Smooth muscle cell (in vitro differentiated cells): ENCODE data around the gene DRC1. TPM values are rescaled to one million over a fixed set of nuclear protein-coding genes. Genes with fewer than 3 reads are reported as not detected.

ENCODE experiments used
- DNase-seq: peaks from one replicate; lab custom pipeline; 2025; ENCODE audit not compliant: unreplicated experiment; lab: John Stamatoyannopoulos, UW
- H2AFZ ChIP-seq: fragments of 200-600 bp; sonication (generic); 2 replicates; pipeline ENCODE4 v1.6.0; 2016; ENCODE audit warnings: antibody characterized with exemption, low read depth, mild to moderate bottlenecking
- H3F3A ChIP-seq: fragments of 200-600 bp; sonication (generic); 2 replicates; pipeline ENCODE4 v1.6.0; 2017; ENCODE audit warnings: antibody characterized with exemption, low read depth
- H3K27ac ChIP-seq: fragments of 200-600 bp; sonication (generic); 2 replicates; pipeline ENCODE4 v1.5.1; 2016; ENCODE audit warnings: low read depth, mild to moderate bottlenecking
- H3K27me3 ChIP-seq: fragments of 200-600 bp; sonication (generic); 2 replicates; pipeline ENCODE4 v1.6.1; 2016; ENCODE audit warnings: low read depth, mild to moderate bottlenecking
- H3K36me3 ChIP-seq: fragments of 200-600 bp; sonication (generic); 2 replicates; pipeline ENCODE4 v1.5.1; 2016; ENCODE audit warnings: low read depth
- H3K4me1 ChIP-seq: fragments of 200-600 bp; sonication (generic); 2 replicates; pipeline ENCODE4 v1.5.1; 2016; ENCODE audit warnings: low read depth
- H3K4me2 ChIP-seq: fragments of 200-600 bp; sonication (generic); 2 replicates; pipeline ENCODE4 v1.6.0; 2016; ENCODE audit warnings: mild to moderate bottlenecking
- H3K4me3 ChIP-seq: fragments of 200-600 bp; sonication (generic); 2 replicates; pipeline ENCODE4 v1.5.1; 2016; ENCODE audit warnings: mild to moderate bottlenecking
- H3K79me2 ChIP-seq: fragments of 200-600 bp; sonication (generic); 2 replicates; pipeline ENCODE4 v1.6.0; 2016; ENCODE audit warnings: low read depth, mild to moderate bottlenecking
- H3K9ac ChIP-seq: fragments of 200-600 bp; sonication (generic); 2 replicates; pipeline ENCODE4 v1.6.0; 2016; ENCODE audit warnings: low read depth
- H3K9me3 ChIP-seq: fragments of 200-600 bp; sonication (generic); replicated peaks from 2 replicates; pipeline ENCODE4 v1.5.1; 2016; ENCODE audit warnings: low read depth
- H4K20me1 ChIP-seq: fragments of 200-600 bp; sonication (generic); 2 replicates; pipeline ENCODE4 v1.6.0; 2016; ENCODE audit warnings: low read depth
- WGBS: methylation state at CpG from one replicate; pipeline ENCODE4 v1.1.7; 2016; ENCODE audit warnings: low lambda C conversion rate; 5-methylcytosine and 5-hydroxymethylcytosine counted together
- polyA plus RNA-seq: library from polyadenylated mRNA; unstranded; fragments of >200 nt; fragmentation: Nextera tagmentation; extraction: Ambion mirVana; gene quantifications from 2 replicates; pipeline ENCODE4 v1.2.1, GENCODE V29; 2016
- total RNA-seq: library from RNA; depleted of rRNA; stranded (reverse); fragments of >200 nt; gene quantifications from 2 replicates; pipeline ENCODE4 v1.2.3, GENCODE V29; 2014
- TF ChIP-seq, protein P1 (sequence below): fragments of 200-600 bp; sonication (generic); IDR thresholded peaks from 2 replicates; pipeline ENCODE4 v1.5.1; 2017; ENCODE audit warnings: borderline replicate concordance, mild to moderate bottlenecking, antibody characterized with exemption; ENCODE audit not compliant: insufficient read depth, poor library complexity, severe bottlenecking

DRC1 gene
- total and polyA plus RNA-seq, 2 experiments from 2014 or later: 0.14 TPM; not detected in 1

DNA sequence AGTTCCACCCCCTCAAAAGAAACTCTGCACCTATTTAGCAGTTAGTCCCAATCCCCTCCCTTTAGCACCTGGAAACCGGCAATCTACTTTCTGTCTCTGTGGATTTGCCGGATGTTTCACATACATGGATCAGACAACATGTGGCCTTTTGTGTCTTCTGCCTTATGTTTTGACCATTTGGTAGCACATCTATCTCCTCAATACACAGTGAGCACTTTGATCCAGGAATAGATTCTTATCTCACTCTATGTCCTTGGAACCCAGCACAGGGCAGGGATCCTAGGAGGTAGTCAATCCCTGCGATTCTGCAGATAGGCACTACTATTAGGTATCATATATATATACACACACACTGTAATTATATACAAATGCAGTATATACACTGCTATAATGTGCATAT, 80.0 kb downstream of the DRC1 start:
- Histone ChIP-seq H3K9ac (no peak overlapping the region), H3K4me3 (no peak overlapping the region), H3K9me3 (no peaks in the 10 kb centered on the region), H2AFZ (no peak overlapping the region), H3K79me2 (no peaks in the 10 kb centered on the region), H3K27ac (no peak overlapping the region), H3K27me3 (no peaks in the 10 kb centered on the region), H4K20me1 (no peaks in the 10 kb centered on the region), H3F3A (no peaks in the 10 kb centered on the region), H3K4me2 (no peak overlapping the region), H3K4me1 (peaks cover 8% of the 10 kb centered on the region), H3K36me3 (no peaks in the 10 kb centered on the region)
- DNase-seq: no peak
- 88% methylated on average over 3 of the region's 3 CpGs for WGBS
- TF ChIP-seq, protein P1, sequence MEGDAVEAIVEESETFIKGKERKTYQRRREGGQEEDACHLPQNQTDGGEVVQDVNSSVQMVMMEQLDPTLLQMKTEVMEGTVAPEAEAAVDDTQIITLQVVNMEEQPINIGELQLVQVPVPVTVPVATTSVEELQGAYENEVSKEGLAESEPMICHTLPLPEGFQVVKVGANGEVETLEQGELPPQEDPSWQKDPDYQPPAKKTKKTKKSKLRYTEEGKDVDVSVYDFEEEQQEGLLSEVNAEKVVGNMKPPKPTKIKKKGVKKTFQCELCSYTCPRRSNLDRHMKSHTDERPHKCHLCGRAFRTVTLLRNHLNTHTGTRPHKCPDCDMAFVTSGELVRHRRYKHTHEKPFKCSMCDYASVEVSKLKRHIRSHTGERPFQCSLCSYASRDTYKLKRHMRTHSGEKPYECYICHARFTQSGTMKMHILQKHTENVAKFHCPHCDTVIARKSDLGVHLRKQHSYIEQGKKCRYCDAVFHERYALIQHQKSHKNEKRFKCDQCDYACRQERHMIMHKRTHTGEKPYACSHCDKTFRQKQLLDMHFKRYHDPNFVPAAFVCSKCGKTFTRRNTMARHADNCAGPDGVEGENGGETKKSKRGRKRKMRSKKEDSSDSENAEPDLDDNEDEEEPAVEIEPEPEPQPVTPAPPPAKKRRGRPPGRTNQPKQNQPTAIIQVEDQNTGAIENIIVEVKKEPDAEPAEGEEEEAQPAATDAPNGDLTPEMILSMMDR: no peak

DNA sequence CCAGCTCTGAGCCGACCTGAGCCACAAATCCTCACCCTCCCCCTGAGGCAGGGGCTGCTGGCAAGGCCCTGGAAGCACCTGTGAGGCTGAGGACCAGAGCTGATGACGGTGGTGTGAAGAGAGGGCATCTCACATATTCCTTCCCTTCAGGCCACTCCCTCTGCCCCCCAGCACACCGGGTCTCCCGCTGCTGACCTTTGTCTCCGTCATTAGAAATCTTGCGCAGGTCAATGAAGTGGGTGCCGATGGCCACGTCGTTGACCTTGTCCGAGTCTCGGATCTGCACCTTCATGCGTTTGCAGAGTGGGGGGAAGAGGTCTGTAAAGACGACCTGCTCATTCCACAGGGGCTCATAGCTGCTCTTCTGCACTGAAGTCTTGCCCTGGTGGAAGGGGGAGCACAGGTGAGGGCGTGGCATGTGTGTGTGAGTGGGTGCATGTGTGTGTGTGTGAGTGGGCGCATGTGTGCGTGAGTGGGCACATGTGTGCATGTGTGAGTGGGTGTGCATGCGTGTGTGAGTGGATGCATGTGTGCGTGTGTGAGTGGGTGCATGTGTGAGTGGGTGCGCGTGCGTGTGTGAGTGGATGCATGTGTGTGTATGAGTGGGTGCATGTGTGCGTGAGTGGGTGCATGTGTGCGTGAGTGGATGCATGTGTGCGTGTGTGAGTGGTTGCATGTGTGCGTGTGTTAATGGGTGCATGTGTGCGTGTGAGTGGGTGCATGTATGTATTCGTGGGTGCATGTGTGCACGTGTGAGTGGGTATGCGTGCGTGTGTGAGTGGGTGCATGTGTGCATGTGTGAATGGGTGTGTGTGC, 80.7 kb downstream of the DRC1 start:
- Histone ChIP-seq H3F3A (no peaks in the 10 kb centered on the region), H3K4me3 (no peak overlapping the region), H3K36me3 (no peaks in the 10 kb centered on the region), H3K9me3 (no peaks in the 10 kb centered on the region), H3K27me3 (no peaks in the 10 kb centered on the region), H3K4me2 (no peak overlapping the region), H4K20me1 (no peaks in the 10 kb centered on the region), H3K79me2 (no peaks in the 10 kb centered on the region), H3K9ac (no peak overlapping the region), H2AFZ (no peak overlapping the region), H3K27ac (no peak overlapping the region), H3K4me1 (peaks cover 4% of the 10 kb centered on the region)
- TF ChIP-seq, protein P1: no peak
- DNase-seq: no peak
- WGBS: 93% methylated on average over 30 of the region's 30 CpGs

DNA sequence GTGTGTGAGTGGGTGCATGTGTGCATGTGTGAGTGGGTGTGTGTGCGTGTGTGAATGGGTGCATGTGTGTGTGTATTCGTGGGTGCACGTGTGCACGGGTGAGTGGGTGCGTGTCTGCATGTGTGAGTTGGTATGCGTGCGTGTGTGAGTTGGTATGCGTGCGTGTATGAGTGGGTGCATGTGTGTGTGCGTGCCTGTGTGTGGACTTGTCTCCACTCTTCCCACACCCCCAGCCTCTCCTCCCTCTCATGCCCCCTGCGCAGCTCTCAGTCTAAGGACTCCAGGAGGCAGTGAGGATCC, 81.3 kb downstream of the DRC1 start:
- Histone ChIP-seq H3K9me3 (no peaks in the 10 kb centered on the region), H3K4me3 (no peak overlapping the region), H3F3A (no peaks in the 10 kb centered on the region), H3K27me3 (no peaks in the 10 kb centered on the region), H3K27ac (no peak overlapping the region), H3K36me3 (no peaks in the 10 kb centered on the region), H2AFZ (no peak overlapping the region), H3K4me1 (no peaks in the 10 kb centered on the region), H3K9ac (no peak overlapping the region), H3K79me2 (no peaks in the 10 kb centered on the region), H3K4me2 (no peak overlapping the region), H4K20me1 (no peaks in the 10 kb centered on the region)
- TF ChIP-seq, protein P1: no peak
- DNase-seq: no peak
- WGBS: 100% methylated on average over 5 of the region's 11 CpGs

DNA sequence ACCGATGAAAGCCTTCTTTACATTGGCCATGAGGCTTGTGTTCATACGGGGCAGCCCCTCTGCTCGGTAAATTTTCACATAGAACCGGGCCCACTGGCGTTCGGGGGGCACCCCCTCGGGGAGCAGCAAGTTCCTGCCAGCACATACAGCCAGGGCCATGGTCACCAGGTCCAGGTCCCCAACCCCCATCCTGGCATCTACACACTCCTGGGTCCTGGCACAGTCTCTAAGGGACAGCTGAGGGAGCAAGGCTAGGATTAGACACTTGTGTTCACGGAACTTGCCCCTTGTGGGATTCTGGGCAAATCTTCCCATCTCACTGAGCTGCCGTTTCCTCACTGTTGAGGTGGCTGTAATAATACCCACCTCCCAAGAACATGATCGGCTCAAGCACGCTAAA, 81.8 kb downstream of the DRC1 start:
- no peak overlapping the region for H3K9ac ChIP-seq
- H2AFZ ChIP-seq: no peak overlapping the region
- TF ChIP-seq, protein P1: no peak
- H3K9me3 ChIP-seq: no peaks in the 10 kb centered on the region
- H3K4me3 ChIP-seq: no peak overlapping the region
- H3F3A ChIP-seq: no peaks in the 10 kb centered on the region
- H3K27ac ChIP-seq: no peak overlapping the region
- H3K27me3 ChIP-seq: no peaks in the 10 kb centered on the region
- H3K36me3 ChIP-seq: no peaks in the 10 kb centered on the region
- WGBS: 86% methylated on average over 11 of the region's 11 CpGs
- no peaks in the 10 kb centered on the region for H3K79me2 ChIP-seq
- no peak overlapping the region for H3K4me2 ChIP-seq
- no peaks in the 10 kb centered on the region for H4K20me1 ChIP-seq
- H3K4me1 ChIP-seq: no peaks in the 10 kb centered on the region
- no peak for DNase-seq
